ENCODE results near the gene GABPB2. TPM values are rescaled to one million over a fixed set of nuclear protein-coding genes. Genes with fewer than 3 reads are reported as not detected.

The GABPB2 gene
- total RNA-seq, 2 donors from 2014 or later, result 4.3 to 9.1 TPM

- ATAC-seq (no peak), DNase-seq (peak in 2 of 4 donors; percentile 15 to 19)
- Histone ChIP-seq H3K27me3 (no peaks in the 10 kb centered on the region), H3K9me3 (no peaks in the 10 kb centered on the region), H3K27ac (no peak overlapping the region), H3K4me3 (no peak overlapping the region), H3K4me1 (peaks cover 5% of the 10 kb centered on the region), H3K36me3 (replicated peaks in 1 of 2; ENCODE audit: insufficient read depth in 1 of 2, low read depth in 2 of 2) (no peaks in the 10 kb centered on the region)
- WGBS, 2 donors, result 53 to 59% methylated on average over 5 of the region's 5 CpGs
- intact Hi-C loops (cut with DNase I), result no loop called here
- TF ChIP-seq CTCF (IDR thresholded peaks at IDR 0.05), result no peak
Measured at GRCh38 chr1:151124763-151125403, 54.3 kb downstream of the GABPB2 start.

- TF ChIP-seq CTCF (IDR thresholded peaks at IDR 0.05) (no peak), POLR2A (IDR thresholded peaks at IDR 0.05) (no peak)
- H3K9me3 ChIP-seq, result no peaks in the 10 kb centered on the region
- no peaks in the 10 kb centered on the region for H3K36me3 ChIP-seq (replicated peaks in 1 of 2; ENCODE audit: insufficient read depth in 1 of 2, low read depth in 2 of 2)
- intact Hi-C loops (cut with DNase I), result no loop called here
- no peak for DNase-seq
- H3K4me1 ChIP-seq, result peaks cover 21% of the 10 kb centered on the region
- H3K27ac ChIP-seq, result no peak overlapping the region
- 79 to 85% methylated on average over 6 of the region's 6 CpGs for WGBS, 2 donors
- H3K4me3 ChIP-seq, result no peak overlapping the region
- no peak for ATAC-seq
- H3K27me3 ChIP-seq, result peaks cover 0 to 23% of the 10 kb centered on the region in 2 donors
Measured at GRCh38 chr1:151128800-151129199, 58.2 kb downstream of the GABPB2 start.

- Histone ChIP-seq H3K4me3 (no peak overlapping the region), H3K36me3 (replicated peaks in 1 of 2; ENCODE audit: insufficient read depth in 1 of 2, low read depth in 2 of 2) (no peaks in the 10 kb centered on the region), H3K4me1 (peaks cover 17% of the 10 kb centered on the region), H3K9me3 (no peaks in the 10 kb centered on the region), H3K27me3 (peaks cover 0 to 23% of the 10 kb centered on the region in 2 donors), H3K27ac (no peak overlapping the region)
- DNase-seq (peak; percentile 66 to 82 (median 74)), ATAC-seq (peak; percentile 90)
- 14 to 42% methylated on average over 19 to 45 of the region's 45 CpGs for whole genome bisulfite sequencing, 2 donors
- TF ChIP-seq POLR2A (IDR thresholded peaks at IDR 0.05), result no peak
- no peak for TF ChIP-seq CTCF (IDR thresholded peaks at IDR 0.05)
- intact Hi-C loops (cut with DNase I), result no loop called here
Measured at GRCh38 chr1:151130987-151131586, 60.5 kb downstream of the GABPB2 start.

DNA sequence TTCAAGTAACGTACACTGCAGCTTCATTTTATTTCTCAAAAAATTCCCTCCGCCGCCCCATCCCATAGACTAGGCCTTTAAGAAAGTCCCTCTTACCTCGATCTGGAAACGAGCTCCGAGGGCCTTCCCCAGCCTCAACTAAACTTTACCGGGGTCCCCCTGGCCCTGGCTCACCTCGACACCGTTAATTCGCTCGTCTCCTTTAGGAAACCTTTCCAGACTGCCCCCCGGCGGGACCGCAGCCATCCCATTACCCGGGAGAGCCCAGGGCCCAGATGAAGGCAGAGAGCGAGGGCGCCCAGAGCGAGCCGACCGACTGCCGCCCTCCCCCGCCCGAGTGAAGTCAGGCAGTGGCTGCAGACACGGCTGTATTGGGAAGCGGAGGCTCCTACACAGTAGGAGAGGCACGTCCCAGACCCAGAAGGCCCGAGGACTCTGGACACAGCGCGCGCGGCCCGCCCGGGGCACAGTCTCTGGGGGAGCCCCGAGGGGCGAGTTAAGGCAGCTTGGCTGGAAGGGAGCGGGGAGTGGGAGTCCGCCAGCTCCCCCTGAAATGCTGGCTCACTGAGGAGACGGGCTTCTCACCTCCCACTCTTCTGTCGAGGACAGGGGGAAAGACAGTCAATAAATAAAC, 61.3 kb downstream of the GABPB2 start:
- intact Hi-C loops (cut with DNase I), result no loop called here
- Histone ChIP-seq H3K4me3 (no peak overlapping the region), H3K27me3 (peaks cover 0 to 23% of the 10 kb centered on the region in 2 donors), H3K4me1 (peaks cover 17% of the 10 kb centered on the region), H3K9me3 (no peaks in the 10 kb centered on the region), H3K27ac (no peak overlapping the region), H3K36me3 (replicated peaks in 1 of 2; ENCODE audit: insufficient read depth in 1 of 2, low read depth in 2 of 2) (no peaks in the 10 kb centered on the region)
- ATAC-seq (peak; percentile 57), DNase-seq (peak in 1 of 4 donors; percentile 26)
- 44 to 48% methylated on average over 30 to 39 of the region's 39 CpGs for WGBS, 2 donors
- TF ChIP-seq CTCF (IDR thresholded peaks at IDR 0.05) (no peak), POLR2A (IDR thresholded peaks at IDR 0.05) (no peak)

Data from body of pancreas (tissue), 4 donors.